Activated CD8-positive, alpha-beta T cell treated with anti-CD3 and anti-CD28 coated beads, Interleukin-2, amount 10 ng/mL, durations not matched to agents 7 days and 5 days (primary cell): ENCODE measurements around the gene GOLGA7B. TPM values are rescaled to one million over a fixed set of nuclear protein-coding genes. Genes with fewer than 3 reads are reported as not detected.

Experiments used
- ATAC-seq: fragments of 150-1000 bp; cut with Tn5 transposase; one replicate; pipeline ENCODE4 v1.10.0; 2021; ENCODE audit warnings: moderate library complexity
- CTCF ChIA-PET: fragments of 350-600 bp; sonication (Branson Sonifier 250); formaldehyde crosslinking; loops from one replicate; lab custom pipeline; 2021; ENCODE audit warnings: antibody characterized with exemption; lab: Charles Lee
- POLR2A ChIA-PET: fragments of 350-600 bp; sonication (Branson Sonifier 250); formaldehyde crosslinking; loops from one replicate; lab custom pipeline; 2021; ENCODE audit warnings: antibody characterized with exemption; lab: Charles Lee
- DNase-seq: peaks from one replicate; pipeline ENCODE4 v3.0.0-alpha.2; 2020
- H3K27ac Mint-ChIP-seq: one replicate; pipeline ENCODE4 v1.8.0; 2021; ENCODE audit warnings: mild to moderate bottlenecking, mixed read lengths
- H3K27me3 Mint-ChIP-seq: one replicate; pipeline ENCODE4 v1.8.0; 2021; ENCODE audit warnings: low read depth, mixed read lengths
- H3K36me3 Mint-ChIP-seq: one replicate; pipeline ENCODE4 v1.8.0; 2021; ENCODE audit warnings: low read depth, mixed read lengths
- H3K4me1 Mint-ChIP-seq: one replicate; pipeline ENCODE4 v1.8.0; 2021; ENCODE audit warnings: low read depth, mixed read lengths
- H3K4me3 Mint-ChIP-seq: one replicate; pipeline ENCODE4 v1.8.0; 2021; ENCODE audit warnings: mild to moderate bottlenecking, mixed read lengths
- H3K9me3 Mint-ChIP-seq: one replicate; pipeline ENCODE4 v1.8.0; 2022; ENCODE audit warnings: mixed read lengths; ENCODE audit not compliant: insufficient read depth
- total RNA-seq, 2 experiments: library from RNA; stranded (reverse); gene quantifications; one replicate each; pipeline ENCODE4 v1.2.3, GENCODE V29; 2021

Gene GOLGA7B
- total RNA-seq, 2 experiments from 2014 or later, result 10.4 to 11.0 TPM

DNA sequence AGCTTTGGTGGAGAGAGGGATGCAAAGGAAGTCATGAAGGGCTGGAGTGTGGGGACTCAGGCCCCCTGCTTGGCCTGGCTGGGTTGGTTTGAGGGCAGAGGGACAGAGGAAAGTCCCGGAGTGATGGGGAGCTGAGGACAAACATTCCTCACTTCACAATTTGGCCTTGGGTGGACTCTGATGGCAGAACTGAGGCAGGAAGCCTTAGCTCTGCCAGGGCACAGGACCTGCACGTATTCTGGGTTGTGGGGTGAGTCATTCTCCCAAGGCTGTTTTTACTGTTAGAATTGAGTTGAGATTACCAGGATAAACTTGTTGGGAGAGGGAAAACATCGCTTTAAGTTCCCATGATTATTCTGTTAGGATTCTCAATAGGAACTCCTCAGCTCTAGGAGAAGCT lies 2.6 kb downstream of the GOLGA7B start:
- ATAC-seq, result no peak

DNA sequence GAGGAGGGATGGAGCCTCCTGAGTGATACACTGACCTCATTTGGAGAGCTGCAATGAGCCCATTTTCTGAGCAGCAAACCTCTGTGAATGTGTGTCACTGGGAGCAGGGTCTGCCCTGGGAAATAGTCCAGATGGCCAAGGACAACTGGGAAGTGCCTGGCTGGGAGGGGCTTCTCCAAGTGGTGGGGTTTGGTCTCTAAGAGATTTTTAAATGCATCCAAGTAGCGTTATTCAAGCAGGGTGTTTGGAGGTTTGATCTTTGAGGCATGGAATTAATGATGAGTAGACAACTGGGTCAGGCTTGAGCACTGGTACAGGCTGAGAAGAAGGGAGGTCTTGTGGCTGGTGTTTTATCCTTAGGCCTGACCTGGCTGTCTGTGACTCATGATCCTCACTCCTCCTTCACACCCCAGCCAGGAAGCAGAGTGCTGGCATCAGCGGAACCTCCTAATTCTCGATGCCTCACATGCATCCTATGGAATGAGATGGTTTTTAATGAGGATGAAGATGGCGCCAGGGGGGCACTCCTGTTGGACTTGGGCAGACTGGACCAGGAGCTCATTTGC lies 3.3 kb downstream of the GOLGA7B start:
- Mint-ChIP-seq H3K9me3 (no peaks in the 10 kb centered on the region), H3K27me3 (no peaks in the 10 kb centered on the region), H3K36me3 (peaks cover 10% of the 10 kb centered on the region), H3K4me3 (no peak overlapping the region), H3K4me1 (peaks cover 47% of the 10 kb centered on the region), H3K27ac (peak overlapping the region; percentile 37)
- CTCF ChIA-PET, result interaction anchor here (1.3 to 8.2 kb wide), 3 partner anchors 8 to 60 kb away, joined by 5 to 45 read pairs (median 40); no protein-coding TSS in a partner anchor
- no peak for ATAC-seq
- POLR2A ChIA-PET, result no interaction called here
- DNase-seq, result no peak

More for the DNA sequence above, 2.6 kb downstream of the GOLGA7B start:
- Mint-ChIP-seq H3K27ac (peak overlapping the region; percentile 0), H3K9me3 (no peaks in the 10 kb centered on the region), H3K4me1 (peaks cover 40% of the 10 kb centered on the region), H3K4me3 (peak overlapping the region; percentile 84), H3K27me3 (no peaks in the 10 kb centered on the region), H3K36me3 (peaks cover 8% of the 10 kb centered on the region)
- POLR2A ChIA-PET, result no interaction called here
- no peak for DNase-seq
- CTCF ChIA-PET, result interaction anchor here (1.3 to 8.2 kb wide), 3 partner anchors 9 to 60 kb away, joined by 5 to 45 read pairs (median 40); no protein-coding TSS in a partner anchor

DNA sequence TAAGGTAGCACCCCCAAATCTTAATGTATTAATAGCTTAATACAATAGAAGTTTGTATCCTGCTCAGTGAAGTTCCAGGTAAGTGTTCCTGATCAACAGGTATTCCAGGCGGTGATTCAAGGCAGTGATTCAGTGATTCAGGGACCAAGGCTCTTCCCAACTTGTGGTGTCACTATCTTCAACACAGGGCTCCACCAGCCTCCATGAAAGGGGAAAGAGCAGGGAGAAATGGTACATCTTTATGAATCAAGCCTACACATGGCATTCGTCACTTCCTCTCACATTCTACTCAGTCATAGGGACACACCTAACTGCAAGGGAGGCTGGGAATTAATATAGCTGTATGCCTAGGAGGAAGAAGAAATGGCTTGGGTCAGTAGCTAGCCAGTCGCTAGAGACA lies 5.1 kb downstream of the GOLGA7B start:
- CTCF ChIA-PET, result interaction anchor here (8.2 kb wide), 1 partner anchor 62 kb away, joined by 40 read pairs; no protein-coding TSS in a partner anchor
- H3K4me3 Mint-ChIP-seq, result no peak overlapping the region
- H3K36me3 Mint-ChIP-seq, result peaks cover 12% of the 10 kb centered on the region
- H3K9me3 Mint-ChIP-seq, result no peaks in the 10 kb centered on the region
- ATAC-seq (no peak), DNase-seq (no peak)
- H3K27me3 Mint-ChIP-seq, result no peaks in the 10 kb centered on the region
- peaks cover 52% of the 10 kb centered on the region for H3K4me1 Mint-ChIP-seq
- POLR2A ChIA-PET, result no interaction called here
- no peak overlapping the region for H3K27ac Mint-ChIP-seq

DNA sequence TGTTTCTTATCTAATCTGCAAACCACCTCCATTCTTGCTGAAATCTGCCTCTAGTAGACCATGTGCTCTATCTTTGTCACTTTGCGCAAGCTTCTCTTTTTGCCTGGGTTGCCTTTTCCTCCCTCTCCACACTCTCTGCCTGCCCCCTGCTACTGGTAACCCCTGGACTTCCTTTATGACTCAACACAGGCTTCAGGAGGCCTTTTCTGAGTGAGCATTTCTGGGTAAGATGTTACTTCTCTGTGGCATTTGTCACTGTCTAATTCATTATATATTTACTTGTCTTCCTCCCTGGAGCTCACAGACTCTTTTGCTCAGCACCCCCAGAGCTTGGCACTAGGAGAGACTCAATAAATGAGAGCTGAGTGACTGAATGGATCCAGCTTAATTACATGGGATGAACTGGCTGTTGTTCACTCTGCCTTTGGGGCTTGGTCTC lies 8.4 kb downstream of the GOLGA7B start:
- Mint-ChIP-seq H3K4me1 (peaks cover 40% of the 10 kb centered on the region), H3K36me3 (peaks cover 10% of the 10 kb centered on the region), H3K4me3 (no peak overlapping the region), H3K27me3 (no peaks in the 10 kb centered on the region), H3K9me3 (no peaks in the 10 kb centered on the region), H3K27ac (peak overlapping the region; percentile 22)
- ChIA-PET POLR2A (interaction anchor here (1.2 kb wide), 1 partner anchor 10 kb away, joined by 5 read pairs; no protein-coding TSS in a partner anchor), CTCF (interaction anchor here (1.3 to 5.0 kb wide), 2 partner anchors 11 to 63 kb away, joined by 5 to 31 read pairs; no protein-coding TSS in a partner anchor)
- DNase-seq (peak; percentile 55), ATAC-seq (peak; percentile 89)

DNA sequence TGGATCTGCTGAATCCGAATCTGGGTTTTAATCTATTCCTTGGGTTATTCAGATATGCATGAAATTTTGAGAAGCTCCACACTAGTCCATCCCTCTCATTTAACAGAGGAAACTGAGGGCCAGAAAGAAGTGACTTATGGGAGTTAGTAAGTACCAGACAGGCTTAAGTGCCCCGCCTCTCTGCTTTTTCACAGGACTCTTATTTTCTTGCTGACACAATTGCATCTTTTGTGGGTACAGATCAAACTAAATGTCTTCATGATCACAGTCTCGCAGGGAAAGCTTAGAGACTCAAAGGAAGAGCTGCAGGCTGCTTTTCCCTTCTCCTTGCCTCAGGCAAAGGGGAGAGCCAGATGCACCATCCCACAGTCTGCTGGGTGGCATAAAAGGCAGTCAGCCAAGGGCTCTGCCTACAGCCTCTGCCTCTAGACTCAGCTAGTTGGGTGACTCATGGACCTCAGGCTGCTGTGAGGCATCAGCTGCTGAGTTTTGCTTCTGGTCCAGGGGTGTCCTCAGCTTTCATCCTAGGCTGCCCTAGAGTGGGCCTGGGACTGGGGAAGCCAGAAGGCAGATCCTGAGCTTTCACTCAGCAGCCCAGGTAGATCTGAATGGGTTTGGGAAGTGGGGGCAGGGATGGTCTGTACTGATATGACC lies 11.6 kb downstream of the GOLGA7B start:
- no peak for DNase-seq
- ChIA-PET CTCF (interaction anchor here (1.5 to 5.9 kb wide), 3 partner anchors 8 to 69 kb away, joined by 5 to 35 read pairs (median 31); no protein-coding TSS in a partner anchor), POLR2A (interaction anchor here (0.9 to 1.1 kb wide), 2 partner anchors 12 to 67 kb away, joined by 3 read pairs; partner anchors contain the start of gene GOLGA7B)
- no peak for ATAC-seq
- Mint-ChIP-seq H3K4me3 (no peak overlapping the region), H3K27ac (no peak overlapping the region), H3K36me3 (peaks cover 9% of the 10 kb centered on the region), H3K9me3 (no peaks in the 10 kb centered on the region), H3K4me1 (peaks cover 42% of the 10 kb centered on the region), H3K27me3 (no peaks in the 10 kb centered on the region)

DNA sequence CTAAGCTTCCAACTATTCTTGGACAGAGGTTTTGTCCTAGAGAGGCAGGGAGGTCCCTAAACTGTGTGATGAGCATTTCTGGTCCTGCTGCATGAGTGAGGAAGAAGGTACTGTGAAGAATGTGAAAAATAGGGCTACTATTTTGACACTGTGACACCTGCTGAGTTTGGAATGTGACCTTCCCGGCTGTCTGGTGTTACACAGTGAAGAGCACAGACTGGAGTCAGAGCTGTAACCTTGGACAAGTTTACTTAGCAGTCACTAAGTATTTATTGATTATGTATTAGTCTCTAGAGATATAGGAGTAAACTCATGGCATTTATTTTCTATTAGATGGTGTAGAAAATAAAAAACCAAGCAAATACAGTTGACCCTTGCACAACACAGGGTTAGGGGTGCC lies 12.3 kb downstream of the GOLGA7B start:
- no peaks in the 10 kb centered on the region for H3K27me3 Mint-ChIP-seq
- H3K36me3 Mint-ChIP-seq, result peaks cover 9% of the 10 kb centered on the region
- DNase-seq (no peak), ATAC-seq (no peak)
- H3K9me3 Mint-ChIP-seq, result no peaks in the 10 kb centered on the region
- CTCF ChIA-PET, result interaction anchor here (1.5 to 5.9 kb wide), 3 partner anchors 8 to 70 kb away, joined by 5 to 35 read pairs (median 31); no protein-coding TSS in a partner anchor
- POLR2A ChIA-PET, result no interaction called here
- H3K4me3 Mint-ChIP-seq, result no peak overlapping the region
- no peak overlapping the region for H3K27ac Mint-ChIP-seq
- H3K4me1 Mint-ChIP-seq, result peaks cover 41% of the 10 kb centered on the region

DNA sequence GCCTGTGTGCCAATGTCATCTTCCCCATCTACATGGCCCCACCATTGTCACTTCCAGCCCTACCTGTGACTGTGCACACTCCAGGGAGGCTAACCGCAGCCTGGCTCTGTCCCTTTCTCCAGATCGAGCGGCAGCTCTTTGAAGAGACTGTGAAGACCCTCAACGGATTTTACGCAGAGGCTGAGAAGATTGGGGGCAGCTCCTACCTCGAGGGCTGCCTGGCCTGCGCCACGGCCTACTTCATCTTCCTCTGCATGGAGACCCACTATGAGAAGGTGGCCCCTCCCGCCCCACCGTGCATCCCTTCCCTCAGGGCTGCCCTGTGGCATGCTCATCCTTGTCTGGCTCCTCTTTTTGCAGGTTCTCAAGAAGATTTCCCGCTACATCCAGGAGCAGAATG lies 14.2 kb downstream of the GOLGA7B start:
- H3K4me1 Mint-ChIP-seq, result peaks cover 28% of the 10 kb centered on the region
- no peaks in the 10 kb centered on the region for H3K27me3 Mint-ChIP-seq
- peaks cover 7% of the 10 kb centered on the region for H3K36me3 Mint-ChIP-seq
- H3K27ac Mint-ChIP-seq, result no peak overlapping the region
- no peak for DNase-seq
- POLR2A ChIA-PET, result no interaction called here
- CTCF ChIA-PET, result interaction anchor here (5.9 kb wide), 1 partner anchor 72 kb away, joined by 35 read pairs; no protein-coding TSS in a partner anchor
- no peak for ATAC-seq
- H3K9me3 Mint-ChIP-seq, result no peaks in the 10 kb centered on the region
- H3K4me3 Mint-ChIP-seq, result no peak overlapping the region

DNA sequence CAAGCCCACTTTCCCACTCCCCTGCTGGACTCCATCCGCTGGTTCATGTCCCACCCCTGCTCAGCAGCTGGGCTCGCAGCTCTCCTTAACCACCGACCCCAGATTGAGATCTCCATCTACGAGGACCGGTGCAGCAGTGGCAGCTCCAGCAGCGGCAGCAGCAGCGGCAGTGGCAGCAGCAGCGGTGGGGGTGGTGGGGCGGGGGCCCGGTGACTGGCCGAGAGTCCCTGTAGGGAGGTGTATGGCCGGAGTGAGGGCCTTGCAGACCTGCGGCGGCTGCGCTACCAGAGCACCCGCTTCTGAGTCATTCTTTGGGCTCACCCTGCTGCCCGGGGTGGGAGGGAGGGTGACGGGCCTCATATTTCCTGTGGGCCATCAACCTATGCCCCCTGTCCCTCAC lies 15.8 kb downstream of the GOLGA7B start:
- Mint-ChIP-seq H3K27me3 (no peaks in the 10 kb centered on the region), H3K4me3 (no peak overlapping the region), H3K4me1 (peaks cover 37% of the 10 kb centered on the region), H3K9me3 (no peaks in the 10 kb centered on the region), H3K27ac (no peak overlapping the region), H3K36me3 (peaks cover 4% of the 10 kb centered on the region)
- ChIA-PET CTCF (interaction anchor here (7.8 kb wide), 1 partner anchor 70 kb away, joined by 222 read pairs; no protein-coding TSS in a partner anchor), POLR2A (no interaction called here)
- ATAC-seq (no peak), DNase-seq (no peak)

DNA sequence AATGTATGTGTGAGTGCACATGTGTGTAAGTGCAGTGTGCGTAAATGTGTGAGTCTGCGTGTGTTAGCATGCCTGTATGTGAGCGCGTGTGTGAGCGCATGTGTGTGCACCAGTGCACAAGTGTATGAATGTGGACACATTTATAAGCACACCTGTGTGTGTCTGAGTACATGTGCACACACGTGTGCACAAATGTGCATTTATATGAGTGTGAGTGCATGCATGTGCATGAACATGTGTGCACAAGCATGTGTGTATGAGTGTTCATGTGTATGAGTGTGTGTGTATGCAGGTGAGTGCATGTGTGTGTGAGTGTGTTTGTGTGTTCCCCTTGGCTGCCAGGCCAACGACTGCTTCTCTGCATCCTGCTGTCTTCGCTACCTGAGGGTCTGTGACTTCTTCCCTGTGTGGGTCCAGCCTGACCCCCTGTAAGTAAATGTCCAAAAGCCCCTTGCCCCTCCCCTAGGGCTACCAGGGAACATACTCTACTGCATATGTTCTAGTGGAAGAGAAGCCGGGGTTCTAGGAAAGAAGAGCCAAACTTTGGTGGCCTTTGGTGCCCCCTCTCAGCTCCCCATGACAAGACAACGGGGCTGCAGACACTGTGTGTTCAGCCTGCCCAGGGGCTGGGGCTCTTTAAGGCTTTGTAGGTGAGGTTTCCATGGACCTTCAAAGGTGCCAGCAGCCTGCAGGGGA lies 17.0 kb downstream of the GOLGA7B start:
- H3K4me1 Mint-ChIP-seq, result peaks cover 28% of the 10 kb centered on the region
- peaks cover 6% of the 10 kb centered on the region for H3K27me3 Mint-ChIP-seq
- no peak for ATAC-seq
- no peaks in the 10 kb centered on the region for H3K9me3 Mint-ChIP-seq
- no peak for DNase-seq
- POLR2A ChIA-PET, result no interaction called here
- CTCF ChIA-PET, result interaction anchor here (5.4 to 7.8 kb wide), 2 partner anchors 71 to 106 kb away, joined by 38 to 222 read pairs; no protein-coding TSS in a partner anchor
- H3K4me3 Mint-ChIP-seq, result no peak overlapping the region
- peaks cover 4% of the 10 kb centered on the region for H3K36me3 Mint-ChIP-seq
- no peak overlapping the region for H3K27ac Mint-ChIP-seq

DNA sequence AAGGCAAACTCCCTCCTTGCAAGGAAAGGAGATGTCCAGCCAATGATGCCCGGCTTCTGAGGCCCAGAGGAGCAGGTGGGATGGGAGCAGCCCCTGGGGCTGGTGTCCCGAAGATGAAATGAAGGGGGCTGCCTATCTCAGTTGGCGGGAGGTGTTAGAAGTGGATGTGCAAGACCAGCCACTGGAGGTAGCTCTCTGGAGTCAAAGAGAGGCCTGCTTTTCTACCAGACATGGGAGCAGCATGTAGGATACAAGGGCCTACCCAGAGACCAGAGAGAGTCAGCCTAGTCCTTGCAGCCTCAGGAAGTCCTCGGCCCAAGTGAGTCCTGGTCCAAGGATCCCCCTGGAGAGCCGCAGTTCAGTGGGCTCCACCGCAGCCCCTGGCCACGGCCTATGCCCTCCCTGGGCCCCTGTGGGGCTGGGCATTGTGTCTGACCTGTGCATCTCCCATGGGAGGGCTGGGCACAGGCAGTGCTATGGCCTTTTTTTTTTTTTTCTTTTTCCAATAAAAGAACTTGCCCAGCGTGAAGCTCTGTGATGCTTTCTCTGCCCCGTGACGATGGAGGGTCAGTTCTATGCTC lies 17.7 kb downstream of the GOLGA7B start:
- Mint-ChIP-seq H3K4me3 (no peak overlapping the region), H3K4me1 (peaks cover 26% of the 10 kb centered on the region), H3K27me3 (peaks cover 6% of the 10 kb centered on the region), H3K36me3 (peaks cover 4% of the 10 kb centered on the region), H3K27ac (peak overlapping the region; percentile 64), H3K9me3 (no peaks in the 10 kb centered on the region)
- DNase-seq, result no peak
- ChIA-PET POLR2A (interaction anchor here (0.6 to 1.9 kb wide), 2 partner anchors 9 to 103 kb away, joined by 3 to 5 read pairs; no protein-coding TSS in a partner anchor), CTCF (interaction anchor here (1.2 to 7.8 kb wide), 5 partner anchors 17 to 107 kb away, joined by 5 to 222 read pairs (median 38); partner anchors contain the start of gene GOLGA7B)
- ATAC-seq, result no peak
